OCI-M2 (cell line): ENCODE results near the gene PCDHGB7.
"Not testable (repeated sequence)": the region's sequence is repeated elsewhere in the genome, so short reads cannot be mapped to it uniquely, and the experiment has no call there.

Experiments used
- DNase-seq: peaks from one replicate; lab custom pipeline; 2025; ENCODE audit not compliant: unreplicated experiment; lab: John Stamatoyannopoulos, UW

PCDHGB7 gene

GRCh38 chr5:141417494-141418172, at the start of gene PCDHGB7:
PCDHGB7 (plus strand) TSS chr5:141417677; CDS start chr5:141417860, 183 bp downstream.
- DNase-seq = not testable (repeated sequence)

DNA sequence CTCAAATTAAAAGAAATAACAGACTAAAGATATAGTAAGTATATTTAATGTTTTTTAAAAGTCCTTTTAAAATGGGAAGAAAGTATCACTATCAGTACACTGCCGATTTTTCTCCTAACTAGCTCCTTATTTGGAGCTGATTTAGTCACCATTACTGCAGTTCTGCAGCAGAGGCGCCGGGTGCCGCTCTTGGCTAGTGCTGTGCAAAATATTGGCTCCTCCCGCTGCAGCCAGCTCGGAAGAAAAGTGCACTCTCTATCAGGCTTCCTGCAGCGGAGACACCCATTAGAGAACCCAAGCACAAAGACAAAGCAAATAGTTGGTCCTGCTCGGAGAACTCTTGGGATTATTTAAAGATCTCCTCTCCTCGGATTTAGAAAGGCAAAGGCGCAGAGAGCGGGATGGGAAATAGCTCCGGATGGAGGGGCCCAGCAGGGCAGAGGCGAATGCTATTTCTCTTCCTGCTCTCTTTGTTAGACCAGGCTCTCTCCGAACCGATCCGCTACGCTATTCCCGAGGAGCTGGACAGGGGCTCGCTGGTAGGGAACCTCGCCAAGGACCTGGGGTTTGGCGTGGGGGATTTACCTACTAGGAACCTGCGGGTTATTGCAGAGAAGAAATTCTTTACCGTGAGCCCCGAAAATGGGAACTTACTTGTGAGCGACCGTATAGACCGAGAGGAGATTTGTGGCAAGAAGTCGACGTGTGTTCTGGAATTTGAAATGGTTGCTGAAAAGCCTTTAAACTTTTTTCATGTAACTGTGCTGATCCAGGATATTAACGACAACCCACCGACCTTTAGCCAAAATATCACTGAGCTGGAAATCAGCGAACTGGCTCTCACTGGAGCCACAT, 47.3 kb upstream of the PCDHGB7 start, which contains the start of gene PCDHGB3:
PCDHGB3 (plus strand) TSS at position 249 of the 855 bp plus-strand sequence; CDS start at position 402, 153 bp downstream.
- no peak for DNase-seq

DNA sequence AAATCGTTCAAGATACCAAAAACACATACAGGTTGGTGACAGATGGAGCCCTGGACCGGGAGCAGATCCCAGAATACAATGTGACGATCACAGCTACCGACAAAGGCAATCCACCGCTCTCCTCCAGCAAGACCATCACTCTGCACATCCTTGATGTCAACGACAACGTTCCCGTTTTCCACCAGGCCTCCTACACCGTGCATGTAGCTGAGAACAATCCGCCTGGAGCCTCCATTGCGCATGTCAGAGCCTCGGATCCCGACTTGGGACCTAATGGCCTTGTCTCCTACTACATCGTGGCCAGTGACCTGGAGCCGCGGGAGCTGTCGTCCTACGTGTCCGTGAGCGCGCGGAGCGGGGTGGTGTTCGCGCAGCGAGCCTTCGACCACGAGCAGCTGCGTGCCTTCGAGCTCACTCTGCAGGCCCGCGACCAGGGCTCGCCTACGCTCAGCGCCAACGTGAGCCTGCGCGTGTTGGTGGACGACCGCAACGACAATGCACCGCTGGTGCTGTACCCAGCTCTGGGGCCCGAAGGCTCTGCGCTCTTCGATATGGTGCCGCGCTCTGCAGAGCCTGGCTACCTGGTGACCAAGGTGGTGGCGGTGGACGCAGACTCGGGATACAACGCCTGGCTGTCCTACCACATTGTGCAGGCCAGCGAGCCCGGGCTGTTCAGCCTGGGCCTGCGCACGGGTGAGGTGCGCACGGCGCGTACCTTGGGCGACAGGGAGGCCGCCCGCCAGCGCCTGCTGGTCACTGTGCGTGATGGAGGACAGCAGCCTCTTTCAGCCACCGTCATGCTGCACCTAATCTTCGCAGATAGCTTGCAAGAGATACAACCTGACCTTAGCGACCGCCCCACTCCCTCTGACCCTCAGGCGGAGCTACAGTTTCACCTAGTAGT, 45.7 kb upstream of the PCDHGB7 start:
- DNase-seq = no peak

DNA sequence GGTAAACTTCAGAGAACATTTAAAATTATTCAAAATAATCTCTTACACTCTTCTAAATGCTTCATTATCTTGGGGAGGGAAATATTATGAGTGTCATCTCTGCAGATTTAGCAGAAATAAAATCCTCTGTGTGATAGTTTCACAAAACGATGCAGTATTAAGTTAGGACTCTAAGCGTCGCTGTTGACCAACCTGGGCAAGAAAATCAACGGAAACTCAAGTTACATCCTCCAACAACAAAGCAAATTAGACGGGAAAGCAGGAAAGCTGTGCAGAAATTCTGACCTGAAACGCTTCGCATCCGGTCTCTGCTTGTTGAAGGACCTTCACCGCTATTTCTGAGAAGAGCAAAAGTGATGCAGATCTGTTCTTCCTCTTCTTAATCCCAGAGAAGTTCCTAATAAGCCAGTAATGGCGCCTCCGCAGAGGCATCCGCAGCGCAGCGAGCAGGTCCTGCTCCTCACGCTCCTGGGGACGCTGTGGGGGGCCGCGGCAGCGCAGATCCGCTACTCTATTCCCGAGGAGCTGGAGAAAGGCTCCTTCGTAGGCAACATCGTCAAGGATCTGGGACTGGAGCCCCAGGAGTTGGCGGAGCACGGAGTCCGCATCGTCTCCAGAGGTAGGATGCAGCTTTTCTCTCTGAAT, 43.7 kb upstream of the PCDHGB7 start, which contains the start of gene PCDHGA6:
PCDHGA6 (plus strand) TSS at position 219 of the 645 bp plus-strand sequence; CDS start at position 412, 193 bp downstream.
- DNase-seq = no peak

DNA sequence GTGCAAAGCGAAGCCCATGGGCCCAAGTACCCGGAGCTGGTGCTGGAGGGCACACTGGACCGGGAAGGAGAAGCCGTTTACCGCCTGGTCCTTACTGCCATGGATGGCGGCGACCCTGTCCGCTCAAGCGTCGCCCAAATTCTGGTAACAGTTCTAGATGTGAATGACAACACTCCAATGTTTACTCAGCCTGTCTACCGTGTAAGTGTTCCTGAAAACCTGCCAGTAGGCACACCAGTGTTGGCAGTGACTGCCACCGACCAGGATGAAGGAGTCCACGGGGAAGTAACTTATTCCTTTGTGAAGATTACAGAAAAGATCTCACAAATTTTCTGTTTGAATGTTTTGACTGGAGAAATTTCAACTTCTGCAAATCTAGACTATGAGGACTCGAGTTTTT, 42.9 kb upstream of the PCDHGB7 start:
- no peak for DNase-seq

DNA sequence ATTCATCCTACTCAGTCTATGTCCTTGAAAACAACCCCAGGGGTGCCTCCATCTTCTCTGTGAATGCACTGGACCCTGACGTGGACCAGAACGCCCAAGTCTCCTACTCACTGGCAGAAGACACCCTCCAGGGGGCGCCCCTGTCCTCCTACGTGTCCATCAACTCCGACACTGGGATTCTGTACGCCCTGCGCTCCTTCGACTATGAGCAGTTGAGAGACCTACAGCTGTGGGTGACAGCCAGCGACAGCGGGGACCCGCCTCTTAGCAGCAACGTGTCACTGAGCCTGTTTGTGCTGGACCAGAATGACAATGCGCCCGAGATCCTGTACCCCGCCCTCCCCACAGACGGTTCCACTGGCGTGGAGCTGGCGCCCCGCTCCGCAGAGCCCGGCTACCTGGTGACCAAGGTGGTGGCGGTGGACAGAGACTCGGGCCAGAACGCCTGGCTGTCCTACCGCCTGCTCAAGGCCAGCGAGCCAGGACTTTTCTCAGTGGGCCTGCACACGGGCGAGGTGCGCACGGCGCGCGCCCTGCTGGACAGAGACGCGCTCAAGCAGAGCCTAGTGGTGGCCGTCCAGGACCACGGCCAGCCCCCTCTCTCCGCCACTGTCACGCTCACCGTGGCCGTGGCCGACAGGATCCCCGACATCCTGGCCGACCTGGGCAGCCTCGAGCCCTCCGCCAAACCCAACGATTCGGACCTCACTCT, 41.9 kb upstream of the PCDHGB7 start:
- not testable (repeated sequence) for DNase-seq

- no peak for DNase-seq
These were observed 34.8 kb upstream of the PCDHGB7 start, which contains the start of gene PCDHGA7 for GRCh38 chr5:141382469-141383294. PCDHGA7 (plus strand) TSS chr5:141382742; CDS start chr5:141382900, 158 bp downstream.

GRCh38 chr5:141383345-141383744, 34.1 kb upstream of the PCDHGB7 start:
- no peak for DNase-seq

DNA sequence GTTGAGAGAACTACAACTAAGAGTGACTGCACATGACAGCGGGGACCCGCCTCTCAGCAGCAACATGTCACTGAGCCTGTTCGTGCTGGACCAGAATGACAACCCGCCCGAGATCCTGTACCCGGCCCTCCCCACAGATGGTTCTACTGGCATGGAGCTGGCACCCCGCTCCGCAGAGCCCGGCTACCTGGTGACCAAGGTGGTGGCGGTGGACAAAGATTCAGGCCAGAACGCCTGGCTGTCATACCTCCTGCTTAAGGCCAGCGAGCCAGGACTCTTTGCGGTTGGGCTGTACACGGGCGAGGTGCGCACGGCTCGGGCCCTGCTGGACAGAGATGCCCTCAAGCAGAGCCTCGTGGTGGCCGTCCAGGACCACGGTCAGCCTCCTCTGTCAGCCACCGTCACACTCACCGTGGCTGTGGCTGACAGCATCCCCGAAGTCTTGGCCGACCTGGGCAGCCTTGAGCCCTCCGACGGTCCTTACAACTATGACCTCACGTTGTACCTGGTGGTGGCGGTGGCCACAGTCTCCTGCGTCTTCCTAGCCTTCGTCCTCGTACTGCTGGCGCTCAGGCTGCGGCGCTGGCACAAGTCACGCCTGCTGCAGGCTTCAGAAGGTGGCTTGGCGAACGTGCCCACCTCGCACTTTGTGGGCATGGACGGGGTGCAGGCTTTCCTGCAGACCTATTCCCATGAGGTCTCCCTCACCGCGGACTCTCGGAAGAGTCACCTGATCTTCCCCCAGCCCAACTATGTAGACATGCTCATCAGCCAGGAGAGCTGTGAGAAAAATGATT, 32.8 kb upstream of the PCDHGB7 start:
- DNase-seq = no peak

DNA sequence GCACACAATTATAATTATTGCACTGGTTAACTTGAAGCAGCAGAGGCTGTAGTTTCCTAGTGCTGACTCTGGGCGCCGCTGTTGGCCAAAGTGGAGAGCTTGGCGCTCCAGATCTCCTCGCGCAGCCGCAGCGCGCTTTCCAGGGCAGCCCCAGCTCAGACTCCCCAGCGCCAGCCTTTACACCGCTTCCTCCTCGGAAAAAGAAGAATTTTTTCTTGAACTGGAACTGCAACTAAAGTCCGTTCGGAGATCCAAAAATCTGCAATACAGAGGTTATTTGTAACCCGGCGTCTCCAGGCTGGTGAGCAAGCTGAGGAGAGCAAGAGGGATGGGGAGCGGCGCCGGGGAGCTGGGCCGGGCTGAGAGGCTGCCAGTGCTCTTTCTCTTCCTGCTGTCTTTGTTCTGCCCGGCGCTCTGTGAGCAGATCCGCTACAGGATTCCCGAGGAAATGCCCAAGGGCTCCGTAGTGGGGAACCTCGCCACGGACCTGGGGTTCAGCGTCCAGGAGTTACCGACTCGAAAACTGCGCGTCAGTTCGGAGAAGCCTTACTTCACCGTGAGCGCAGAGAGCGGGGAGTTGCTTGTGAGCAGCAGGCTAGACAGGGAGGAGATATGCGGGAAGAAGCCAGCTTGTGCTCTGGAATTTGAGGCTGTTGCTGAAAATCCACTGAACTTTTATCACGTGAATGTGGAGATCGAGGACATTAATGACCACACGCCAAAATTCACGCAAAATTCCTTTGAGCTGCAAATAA, 29.7 kb upstream of the PCDHGB7 start, which contains the start of gene PCDHGB4:
PCDHGB4 (plus strand) TSS at position 142 of the 755 bp plus-strand sequence; CDS start at position 329, 187 bp downstream.
- not testable (repeated sequence) for DNase-seq

DNA sequence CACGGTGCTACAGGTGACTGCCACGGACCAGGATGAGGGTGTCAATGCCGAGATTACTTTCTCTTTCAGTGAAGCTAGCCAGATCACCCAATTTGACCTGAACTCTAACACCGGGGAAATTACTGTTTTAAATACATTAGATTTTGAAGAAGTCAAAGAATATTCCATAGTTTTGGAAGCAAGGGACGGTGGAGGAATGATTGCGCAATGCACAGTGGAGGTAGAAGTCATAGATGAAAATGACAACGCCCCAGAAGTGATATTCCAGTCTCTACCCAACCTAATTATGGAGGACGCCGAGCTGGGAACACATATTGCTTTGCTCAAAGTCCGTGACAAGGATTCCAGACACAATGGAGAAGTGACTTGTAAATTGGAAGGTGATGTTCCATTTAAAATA, 28.8 kb upstream of the PCDHGB7 start:
- no peak for DNase-seq

DNA sequence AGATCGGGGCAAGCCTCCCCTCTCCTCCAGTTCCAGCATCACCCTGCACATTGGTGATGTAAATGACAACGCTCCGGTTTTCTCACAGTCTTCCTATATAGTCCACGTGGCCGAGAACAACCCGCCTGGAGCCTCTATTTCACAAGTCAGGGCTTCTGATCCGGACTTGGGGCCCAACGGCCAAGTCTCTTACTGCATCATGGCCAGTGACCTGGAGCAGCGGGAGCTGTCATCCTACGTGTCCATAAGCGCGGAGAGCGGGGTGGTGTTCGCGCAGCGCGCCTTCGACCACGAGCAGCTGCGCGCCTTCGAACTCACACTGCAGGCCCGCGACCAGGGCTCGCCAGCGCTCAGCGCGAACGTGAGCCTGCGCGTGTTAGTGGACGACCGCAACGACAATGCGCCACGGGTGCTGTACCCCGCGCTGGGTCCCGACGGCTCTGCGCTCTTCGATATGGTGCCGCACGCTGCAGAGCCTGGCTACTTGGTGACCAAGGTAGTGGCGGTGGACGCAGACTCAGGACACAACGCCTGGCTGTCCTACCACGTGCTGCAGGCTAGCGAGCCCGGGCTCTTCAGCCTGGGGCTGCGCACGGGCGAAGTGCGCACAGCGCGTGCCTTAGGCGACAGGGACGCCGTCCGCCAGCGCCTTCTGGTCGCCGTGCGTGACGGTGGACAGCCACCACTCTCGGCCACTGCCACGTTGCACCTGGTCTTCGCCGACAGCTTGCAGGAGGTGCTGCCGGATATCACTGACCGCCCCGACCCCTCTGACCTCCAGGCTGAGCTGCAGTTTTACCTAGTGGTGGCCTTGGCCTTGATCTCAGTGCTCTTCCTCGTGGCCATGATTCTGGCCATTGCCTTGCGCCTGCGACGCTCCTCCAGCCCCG, 28.1 kb upstream of the PCDHGB7 start:
- no peak for DNase-seq

- DNase-seq = no peak
These were observed 24.9 kb upstream of the PCDHGB7 start, which contains the start of gene PCDHGA8 for GRCh38 chr5:141392429-141393198. PCDHGA8 (plus strand) TSS chr5:141392633; CDS start chr5:141392814, 181 bp downstream.

- no peak for DNase-seq
These were observed 24.2 kb upstream of the PCDHGB7 start for GRCh38 chr5:141393267-141393666.
